ENCODE measurements around the gene HS1BP3. TPM values are rescaled to one million over a fixed set of nuclear protein-coding genes. Genes with fewer than 3 reads are reported as not detected.

Gene HS1BP3
- total and polyA plus RNA-seq, 2 of the 13 experiments (the other 11 are each of a cell fraction or from before 2014, with no cell fraction given): 15.2 to 22.0 TPM

DNA sequence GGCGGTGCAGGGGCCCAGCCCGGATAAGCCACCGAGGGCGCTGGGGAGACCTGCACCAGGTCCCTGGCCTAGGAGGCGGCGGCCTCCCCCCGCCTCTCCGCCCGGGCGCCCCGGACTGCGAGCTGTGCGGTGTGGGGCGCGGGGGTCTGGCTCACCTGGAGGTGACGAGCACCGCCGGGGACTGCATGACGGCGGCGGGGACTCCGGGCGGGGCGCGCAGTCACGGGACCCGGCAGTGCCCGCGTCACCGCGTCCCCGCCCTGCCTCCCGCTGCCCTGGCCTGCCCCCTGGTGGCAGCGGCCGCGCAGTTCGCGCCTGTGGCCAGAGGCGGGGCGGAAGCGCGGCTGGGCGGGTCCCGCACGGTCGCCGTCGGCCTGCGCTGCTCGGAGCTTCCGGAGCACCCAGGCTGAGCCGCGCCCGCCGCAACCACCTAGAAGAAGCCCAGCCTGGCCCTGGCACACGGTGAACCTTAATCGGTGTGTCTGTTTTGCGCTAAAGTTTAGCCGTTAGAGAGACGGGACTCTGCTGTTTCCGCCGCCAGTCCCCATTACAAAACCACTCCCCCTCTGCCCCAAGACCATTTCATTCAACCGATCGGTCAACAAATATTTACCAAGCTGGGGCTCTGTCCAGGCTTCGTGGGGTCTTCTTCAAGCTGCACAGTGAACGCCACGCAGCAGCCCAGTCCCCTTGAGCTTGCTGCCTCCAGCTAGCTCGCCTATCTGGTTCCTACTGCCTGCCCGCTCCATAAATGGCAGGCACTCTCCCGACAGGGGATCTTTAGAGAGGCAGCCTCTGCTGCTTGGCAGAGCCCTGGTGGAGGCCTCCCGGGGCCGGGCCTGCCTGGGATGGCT is at the start of gene HS1BP3 (continued):
- TF ChIP-seq, protein P1, sequence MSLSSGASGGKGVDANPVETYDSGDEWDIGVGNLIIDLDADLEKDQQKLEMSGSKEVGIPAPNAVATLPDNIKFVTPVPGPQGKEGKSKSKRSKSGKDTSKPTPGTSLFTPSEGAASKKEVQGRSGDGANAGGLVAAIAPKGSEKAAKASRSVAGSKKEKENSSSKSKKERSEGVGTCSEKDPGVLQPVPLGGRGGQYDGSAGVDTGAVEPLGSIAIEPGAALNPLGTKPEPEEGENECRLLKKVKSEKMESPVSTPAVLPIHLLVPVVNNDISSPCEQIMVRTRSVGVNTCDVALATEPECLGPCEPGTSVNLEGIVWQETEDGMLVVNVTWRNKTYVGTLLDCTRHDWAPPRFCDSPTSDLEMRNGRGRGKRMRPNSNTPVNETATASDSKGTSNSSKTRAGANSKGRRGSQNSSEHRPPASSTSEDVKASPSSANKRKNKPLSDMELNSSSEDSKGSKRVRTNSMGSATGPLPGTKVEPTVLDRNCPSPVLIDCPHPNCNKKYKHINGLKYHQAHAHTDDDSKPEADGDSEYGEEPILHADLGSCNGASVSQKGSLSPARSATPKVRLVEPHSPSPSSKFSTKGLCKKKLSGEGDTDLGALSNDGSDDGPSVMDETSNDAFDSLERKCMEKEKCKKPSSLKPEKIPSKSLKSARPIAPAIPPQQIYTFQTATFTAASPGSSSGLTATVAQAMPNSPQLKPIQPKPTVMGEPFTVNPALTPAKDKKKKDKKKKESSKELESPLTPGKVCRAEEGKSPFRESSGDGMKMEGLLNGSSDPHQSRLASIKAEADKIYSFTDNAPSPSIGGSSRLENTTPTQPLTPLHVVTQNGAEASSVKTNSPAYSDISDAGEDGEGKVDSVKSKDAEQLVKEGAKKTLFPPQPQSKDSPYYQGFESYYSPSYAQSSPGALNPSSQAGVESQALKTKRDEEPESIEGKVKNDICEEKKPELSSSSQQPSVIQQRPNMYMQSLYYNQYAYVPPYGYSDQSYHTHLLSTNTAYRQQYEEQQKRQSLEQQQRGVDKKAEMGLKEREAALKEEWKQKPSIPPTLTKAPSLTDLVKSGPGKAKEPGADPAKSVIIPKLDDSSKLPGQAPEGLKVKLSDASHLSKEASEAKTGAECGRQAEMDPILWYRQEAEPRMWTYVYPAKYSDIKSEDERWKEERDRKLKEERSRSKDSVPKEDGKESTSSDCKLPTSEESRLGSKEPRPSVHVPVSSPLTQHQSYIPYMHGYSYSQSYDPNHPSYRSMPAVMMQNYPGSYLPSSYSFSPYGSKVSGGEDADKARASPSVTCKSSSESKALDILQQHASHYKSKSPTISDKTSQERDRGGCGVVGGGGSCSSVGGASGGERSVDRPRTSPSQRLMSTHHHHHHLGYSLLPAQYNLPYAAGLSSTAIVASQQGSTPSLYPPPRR (CRISPR knock-in tag; IDR thresholded peaks at IDR 0.05; ENCODE audit: borderline replicate concordance): no peak
- TF ChIP-seq BCL6 (CRISPR knock-in tag; IDR thresholded peaks at IDR 0.05) (peak; percentile 13; the same call in 1 of the 2 replicates), SMARCE1 (IDR thresholded peaks at IDR 0.05; ENCODE audit: borderline replicate concordance) (no peak), KDM1A (CRISPR knock-in tag; IDR thresholded peaks at IDR 0.05) (no peak; the same call in none of the 2 replicates), PRPF4 (IDR thresholded peaks at IDR 0.05; ENCODE audit: low read depth, low read length, poor library complexity, severe bottlenecking) (no peak), ZNF607 (CRISPR knock-in tag; IDR thresholded peaks at IDR 0.05; ENCODE audit: borderline replicate concordance) (peak; percentile 49; the same call in 1 of the 2 replicates), KDM3A (CRISPR knock-in tag; IDR thresholded peaks at IDR 0.05; ENCODE audit: low read depth) (peak; percentile 67), ONECUT2 (CRISPR knock-in tag; IDR thresholded peaks at IDR 0.05) (no peak), ZSCAN9 (CRISPR knock-in tag; IDR thresholded peaks at IDR 0.05; ENCODE audit: borderline replicate concordance) (peak; percentile 50; the same call in 1 of the 2 replicates), ZSCAN25 (CRISPR knock-in tag; IDR thresholded peaks at IDR 0.05) (peak; percentile 47), SMAD3 (CRISPR knock-in tag; IDR thresholded peaks at IDR 0.05) (no peak), ZNF256 (CRISPR knock-in tag; conservative IDR thresholded peaks at IDR 0.05) (peak; percentile 92), ZNF274 (CRISPR knock-in tag; IDR thresholded peaks at IDR 0.05) (peak; percentile 73; the same call in 1 of the 2 replicates)
- TF ChIP-seq, protein P2, sequence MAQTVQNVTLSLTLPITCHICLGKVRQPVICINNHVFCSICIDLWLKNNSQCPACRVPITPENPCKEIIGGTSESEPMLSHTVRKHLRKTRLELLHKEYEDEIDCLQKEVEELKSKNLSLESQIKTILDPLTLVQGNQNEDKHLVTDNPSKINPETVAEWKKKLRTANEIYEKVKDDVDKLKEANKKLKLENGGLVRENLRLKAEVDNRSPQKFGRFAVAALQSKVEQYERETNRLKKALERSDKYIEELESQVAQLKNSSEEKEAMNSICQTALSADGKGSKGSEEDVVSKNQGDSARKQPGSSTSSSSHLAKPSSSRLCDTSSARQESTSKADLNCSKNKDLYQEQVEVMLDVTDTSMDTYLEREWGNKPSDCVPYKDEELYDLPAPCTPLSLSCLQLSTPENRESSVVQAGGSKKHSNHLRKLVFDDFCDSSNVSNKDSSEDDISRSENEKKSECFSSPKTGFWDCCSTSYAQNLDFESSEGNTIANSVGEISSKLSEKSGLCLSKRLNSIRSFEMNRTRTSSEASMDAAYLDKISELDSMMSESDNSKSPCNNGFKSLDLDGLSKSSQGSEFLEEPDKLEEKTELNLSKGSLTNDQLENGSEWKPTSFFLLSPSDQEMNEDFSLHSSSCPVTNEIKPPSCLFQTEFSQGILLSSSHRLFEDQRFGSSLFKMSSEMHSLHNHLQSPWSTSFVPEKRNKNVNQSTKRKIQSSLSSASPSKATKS (CRISPR knock-in tag; IDR thresholded peaks at IDR 0.05): no peak
- TF ChIP-seq, protein P3, sequence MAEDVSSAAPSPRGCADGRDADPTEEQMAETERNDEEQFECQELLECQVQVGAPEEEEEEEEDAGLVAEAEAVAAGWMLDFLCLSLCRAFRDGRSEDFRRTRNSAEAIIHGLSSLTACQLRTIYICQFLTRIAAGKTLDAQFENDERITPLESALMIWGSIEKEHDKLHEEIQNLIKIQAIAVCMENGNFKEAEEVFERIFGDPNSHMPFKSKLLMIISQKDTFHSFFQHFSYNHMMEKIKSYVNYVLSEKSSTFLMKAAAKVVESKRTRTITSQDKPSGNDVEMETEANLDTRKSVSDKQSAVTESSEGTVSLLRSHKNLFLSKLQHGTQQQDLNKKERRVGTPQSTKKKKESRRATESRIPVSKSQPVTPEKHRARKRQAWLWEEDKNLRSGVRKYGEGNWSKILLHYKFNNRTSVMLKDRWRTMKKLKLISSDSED (CRISPR knock-in tag; IDR thresholded peaks at IDR 0.05): no peak
- TF ChIP-seq, protein P4, sequence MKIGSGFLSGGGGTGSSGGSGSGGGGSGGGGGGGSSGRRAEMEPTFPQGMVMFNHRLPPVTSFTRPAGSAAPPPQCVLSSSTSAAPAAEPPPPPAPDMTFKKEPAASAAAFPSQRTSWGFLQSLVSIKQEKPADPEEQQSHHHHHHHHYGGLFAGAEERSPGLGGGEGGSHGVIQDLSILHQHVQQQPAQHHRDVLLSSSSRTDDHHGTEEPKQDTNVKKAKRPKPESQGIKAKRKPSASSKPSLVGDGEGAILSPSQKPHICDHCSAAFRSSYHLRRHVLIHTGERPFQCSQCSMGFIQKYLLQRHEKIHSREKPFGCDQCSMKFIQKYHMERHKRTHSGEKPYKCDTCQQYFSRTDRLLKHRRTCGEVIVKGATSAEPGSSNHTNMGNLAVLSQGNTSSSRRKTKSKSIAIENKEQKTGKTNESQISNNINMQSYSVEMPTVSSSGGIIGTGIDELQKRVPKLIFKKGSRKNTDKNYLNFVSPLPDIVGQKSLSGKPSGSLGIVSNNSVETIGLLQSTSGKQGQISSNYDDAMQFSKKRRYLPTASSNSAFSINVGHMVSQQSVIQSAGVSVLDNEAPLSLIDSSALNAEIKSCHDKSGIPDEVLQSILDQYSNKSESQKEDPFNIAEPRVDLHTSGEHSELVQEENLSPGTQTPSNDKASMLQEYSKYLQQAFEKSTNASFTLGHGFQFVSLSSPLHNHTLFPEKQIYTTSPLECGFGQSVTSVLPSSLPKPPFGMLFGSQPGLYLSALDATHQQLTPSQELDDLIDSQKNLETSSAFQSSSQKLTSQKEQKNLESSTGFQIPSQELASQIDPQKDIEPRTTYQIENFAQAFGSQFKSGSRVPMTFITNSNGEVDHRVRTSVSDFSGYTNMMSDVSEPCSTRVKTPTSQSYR (CRISPR knock-in tag; IDR thresholded peaks at IDR 0.05; ENCODE audit: borderline replicate concordance): no peak
- TF ChIP-seq, protein P5, sequence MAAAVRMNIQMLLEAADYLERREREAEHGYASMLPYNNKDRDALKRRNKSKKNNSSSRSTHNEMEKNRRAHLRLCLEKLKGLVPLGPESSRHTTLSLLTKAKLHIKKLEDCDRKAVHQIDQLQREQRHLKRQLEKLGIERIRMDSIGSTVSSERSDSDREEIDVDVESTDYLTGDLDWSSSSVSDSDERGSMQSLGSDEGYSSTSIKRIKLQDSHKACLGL (CRISPR knock-in tag; IDR thresholded peaks at IDR 0.05): peak; percentile 77

Data from HepG2 (cell line).